NB4 (cell line): ENCODE measurements around the gene PSMB3.

Source experiments
- POLR2A ChIP-seq: IDR thresholded peaks from 2 replicates; pipeline ENCODE4 v1.6.1; 2011; ENCODE audit warnings: mild to moderate bottlenecking; ENCODE audit not compliant: insufficient read length; ENCODE audit errors: extremely low read depth
- TF ChIP-seq, protein P1 (sequence below): IDR thresholded peaks from one replicate; pipeline ENCODE4 v1.5.1; 2012; ENCODE audit warnings: low read depth, low read length

- TF ChIP-seq, protein P1, sequence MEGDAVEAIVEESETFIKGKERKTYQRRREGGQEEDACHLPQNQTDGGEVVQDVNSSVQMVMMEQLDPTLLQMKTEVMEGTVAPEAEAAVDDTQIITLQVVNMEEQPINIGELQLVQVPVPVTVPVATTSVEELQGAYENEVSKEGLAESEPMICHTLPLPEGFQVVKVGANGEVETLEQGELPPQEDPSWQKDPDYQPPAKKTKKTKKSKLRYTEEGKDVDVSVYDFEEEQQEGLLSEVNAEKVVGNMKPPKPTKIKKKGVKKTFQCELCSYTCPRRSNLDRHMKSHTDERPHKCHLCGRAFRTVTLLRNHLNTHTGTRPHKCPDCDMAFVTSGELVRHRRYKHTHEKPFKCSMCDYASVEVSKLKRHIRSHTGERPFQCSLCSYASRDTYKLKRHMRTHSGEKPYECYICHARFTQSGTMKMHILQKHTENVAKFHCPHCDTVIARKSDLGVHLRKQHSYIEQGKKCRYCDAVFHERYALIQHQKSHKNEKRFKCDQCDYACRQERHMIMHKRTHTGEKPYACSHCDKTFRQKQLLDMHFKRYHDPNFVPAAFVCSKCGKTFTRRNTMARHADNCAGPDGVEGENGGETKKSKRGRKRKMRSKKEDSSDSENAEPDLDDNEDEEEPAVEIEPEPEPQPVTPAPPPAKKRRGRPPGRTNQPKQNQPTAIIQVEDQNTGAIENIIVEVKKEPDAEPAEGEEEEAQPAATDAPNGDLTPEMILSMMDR: no peak
- no peak for TF ChIP-seq POLR2A
These were observed 42.0 kb upstream of the PSMB3 start for GRCh38 chr17:38710604-38710962.
